ENCODE measurements around the gene POP4.

The POP4 gene

DNA sequence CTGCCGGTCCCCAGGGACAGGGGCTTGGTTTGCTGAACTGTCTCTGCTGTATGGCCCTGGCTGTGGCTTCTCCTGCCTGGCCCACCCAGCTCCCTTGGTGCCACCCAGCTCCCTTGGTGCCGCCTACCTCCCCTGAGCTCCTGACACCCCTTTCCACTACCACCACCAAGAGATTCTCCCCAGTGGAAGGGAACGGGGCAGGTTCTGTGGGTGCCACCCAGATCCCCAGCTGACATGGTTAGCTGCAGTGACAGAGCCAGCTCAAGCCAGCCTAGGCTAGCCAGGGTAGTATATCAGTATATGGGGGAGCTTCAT, 28.5 kb upstream of the POP4 start:
- DNase-seq: no peak

DNA sequence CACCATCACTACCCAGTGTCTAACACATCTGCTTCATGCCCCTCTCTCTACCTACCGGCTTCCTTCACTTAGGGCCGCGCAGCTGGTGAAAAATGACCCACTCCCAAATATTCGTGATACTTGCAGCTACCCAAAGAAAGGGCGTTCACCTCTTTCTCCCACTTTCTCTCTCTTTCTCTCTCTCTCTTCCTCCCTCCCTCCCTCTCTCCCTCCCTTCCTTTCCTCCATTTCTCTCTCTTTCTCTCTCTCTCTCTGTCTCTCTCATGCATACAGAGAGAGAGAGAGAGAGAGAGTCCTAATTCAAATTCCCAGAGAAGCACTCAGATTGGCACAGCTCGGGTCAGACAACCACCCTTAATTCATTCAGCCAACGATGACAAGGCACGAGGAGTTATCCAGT, 27.7 kb upstream of the POP4 start:
- DNase-seq: no peak

DNA sequence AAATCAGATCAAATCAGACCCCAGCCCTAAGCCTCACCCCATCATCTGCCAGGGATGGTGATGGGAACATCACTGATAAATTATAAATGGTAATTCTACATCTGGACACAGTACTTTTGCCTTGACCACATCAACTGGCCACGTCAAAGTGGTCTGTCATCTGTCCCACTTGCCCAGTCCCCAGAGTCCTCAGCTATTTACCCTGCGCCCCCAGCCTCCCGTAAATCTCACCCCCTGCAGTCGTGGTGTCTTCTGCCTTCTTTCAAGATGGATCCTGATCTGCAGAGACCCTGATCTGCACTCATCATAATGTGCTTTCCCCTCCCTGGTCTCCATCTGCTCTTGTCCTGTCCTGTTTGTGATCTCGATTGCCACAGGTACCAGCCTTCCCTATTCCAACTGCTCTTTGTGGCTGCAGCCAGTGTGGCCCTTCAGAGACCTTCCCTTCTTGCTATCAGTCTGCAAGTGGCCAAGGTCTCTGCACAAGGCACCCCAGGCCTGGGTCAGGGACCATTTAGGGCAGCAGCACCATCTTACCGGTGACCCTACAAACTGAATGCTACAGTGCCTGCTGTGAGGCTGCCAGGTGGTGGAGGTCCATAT, 26.7 kb upstream of the POP4 start:
- DNase-seq: no peak

DNA sequence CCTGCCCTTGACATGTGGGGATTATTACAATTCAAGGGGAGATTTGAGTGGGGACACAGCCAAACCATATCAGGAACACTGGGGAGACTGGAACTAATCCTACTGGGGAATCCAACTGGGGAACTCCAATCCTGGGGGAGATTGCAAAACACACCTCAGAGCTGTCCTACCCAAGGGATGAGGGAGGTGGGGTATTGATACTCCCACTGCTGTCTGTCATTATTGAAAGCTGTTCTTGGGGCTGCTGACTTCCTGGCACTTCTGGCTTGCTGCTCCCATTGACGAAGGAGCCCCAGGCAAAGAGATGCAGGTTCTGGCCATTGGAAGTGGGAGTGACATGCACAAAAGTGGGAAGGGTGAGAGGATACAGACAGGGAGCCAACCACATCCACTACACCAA, 24.7 kb upstream of the POP4 start:
- no peak for DNase-seq

DNA sequence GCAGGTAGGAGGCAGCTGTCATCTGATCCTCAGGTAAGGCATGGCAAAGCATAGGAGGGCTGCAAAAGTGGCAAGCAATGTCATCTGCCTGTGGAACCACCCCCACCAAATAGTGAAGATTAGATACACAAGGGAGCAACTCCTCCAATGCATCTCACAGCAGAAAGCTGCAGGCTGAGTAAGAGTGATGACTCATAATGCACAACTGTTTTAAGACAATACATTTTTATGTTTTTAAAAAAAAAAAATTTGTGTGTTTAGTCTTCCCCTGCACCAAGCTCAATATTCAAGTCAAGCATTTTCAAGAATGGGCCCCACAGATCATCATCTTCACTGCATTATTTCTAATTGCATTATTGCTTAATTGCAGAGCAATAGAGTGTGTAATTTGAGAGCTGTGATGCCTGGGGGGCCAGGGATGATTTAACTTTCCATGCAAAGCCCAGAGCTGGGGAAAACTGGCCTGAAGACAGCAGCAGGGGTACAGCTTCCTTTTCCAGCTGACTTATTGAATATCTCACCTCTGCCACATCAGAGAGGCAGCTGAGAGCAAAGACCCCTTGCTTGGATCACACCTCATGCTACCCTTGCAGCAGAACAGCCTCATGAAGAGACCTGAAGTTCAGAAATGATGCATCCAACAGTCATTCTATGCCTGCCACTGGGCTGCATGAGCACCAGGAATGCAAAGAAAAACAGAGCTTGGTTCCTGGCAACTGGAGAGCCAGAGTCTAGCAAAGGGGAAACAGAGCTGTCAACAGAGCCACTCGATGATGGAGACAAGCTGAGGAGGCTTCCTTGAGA, 22.7 kb upstream of the POP4 start:
- no peak for DNase-seq

DNA sequence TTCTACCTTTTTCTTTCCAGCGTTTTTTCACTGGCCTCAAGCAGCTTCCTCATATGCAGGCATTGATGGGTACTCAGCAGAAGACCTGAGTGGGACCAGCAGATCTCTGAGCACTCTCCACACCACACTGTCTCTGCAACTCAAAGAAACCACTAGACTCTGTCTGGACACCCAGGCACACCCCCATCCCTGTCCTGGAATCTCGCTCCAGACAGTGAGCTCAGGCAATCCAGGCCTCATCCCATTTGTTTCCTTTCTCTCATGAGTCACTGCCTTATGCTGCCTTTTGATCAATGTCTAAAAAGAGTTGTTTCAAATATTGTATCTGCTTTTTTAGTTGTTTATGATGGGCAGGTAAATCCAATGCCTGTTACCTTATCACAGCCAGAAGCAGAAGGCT, 19.7 kb upstream of the POP4 start:
- no peak for DNase-seq

DNA sequence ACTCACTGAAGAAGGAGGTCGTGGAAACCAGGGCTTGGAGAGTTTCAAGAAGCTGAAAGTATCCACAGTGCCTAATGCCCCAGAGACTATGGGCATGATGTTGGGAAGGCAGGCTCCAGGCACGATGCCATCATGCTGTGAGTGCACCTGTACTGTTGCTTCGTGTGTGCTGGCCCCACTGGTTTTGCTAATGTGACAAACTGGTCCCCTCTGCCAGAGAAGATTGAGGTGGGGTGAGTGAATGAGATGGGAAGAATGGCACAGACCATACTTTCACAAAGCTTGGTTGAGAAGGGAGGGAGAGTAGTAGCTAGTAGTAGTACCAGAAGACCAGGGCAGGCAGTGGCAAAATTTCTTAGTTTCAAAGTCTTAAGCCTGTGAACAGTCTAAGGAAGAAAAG, 19.0 kb upstream of the POP4 start:
- DNase-seq: no peak

DNA sequence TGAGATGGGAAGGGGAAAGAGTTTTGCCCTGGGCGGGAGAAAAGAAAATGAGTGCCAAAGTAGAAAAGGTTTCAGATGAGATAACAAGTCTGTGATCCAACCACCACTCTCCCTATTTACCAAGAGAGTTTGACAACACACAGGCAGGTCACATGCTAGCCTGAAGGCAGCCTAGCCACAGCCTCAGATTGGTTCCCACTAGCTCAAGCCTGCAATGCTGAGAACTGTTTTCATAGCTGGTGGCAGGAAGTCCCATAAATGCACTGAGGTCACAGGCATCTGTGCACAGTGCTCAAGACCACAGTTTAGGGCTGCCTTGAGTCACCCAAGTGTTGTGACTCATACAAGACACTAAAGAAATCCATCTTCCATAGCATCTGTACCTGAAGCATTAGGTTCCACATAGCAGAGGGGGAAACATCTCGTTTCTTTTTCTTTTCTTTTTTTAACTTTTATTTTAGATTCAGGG, 18.5 kb upstream of the POP4 start:
- no peak for DNase-seq

DNA sequence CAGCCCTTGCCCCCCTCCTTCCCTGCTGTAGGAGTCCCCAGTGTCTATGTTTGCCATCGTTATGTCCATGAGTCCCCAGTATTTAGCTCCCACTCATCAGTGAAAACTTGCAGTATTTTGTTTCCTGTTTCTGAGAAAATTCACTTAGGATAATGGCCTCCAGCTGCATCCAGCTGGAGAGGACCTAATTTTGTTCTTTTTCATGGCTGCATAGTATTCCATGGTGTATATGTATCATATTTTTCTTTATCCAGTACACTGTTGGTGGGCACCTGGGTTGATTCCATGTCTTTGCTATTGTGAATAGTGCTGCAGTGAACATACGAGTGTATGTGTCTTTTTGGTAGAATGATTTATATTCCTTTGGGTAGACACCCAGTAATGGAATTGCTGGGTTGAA, 18.0 kb upstream of the POP4 start:
- DNase-seq: no peak

DNA sequence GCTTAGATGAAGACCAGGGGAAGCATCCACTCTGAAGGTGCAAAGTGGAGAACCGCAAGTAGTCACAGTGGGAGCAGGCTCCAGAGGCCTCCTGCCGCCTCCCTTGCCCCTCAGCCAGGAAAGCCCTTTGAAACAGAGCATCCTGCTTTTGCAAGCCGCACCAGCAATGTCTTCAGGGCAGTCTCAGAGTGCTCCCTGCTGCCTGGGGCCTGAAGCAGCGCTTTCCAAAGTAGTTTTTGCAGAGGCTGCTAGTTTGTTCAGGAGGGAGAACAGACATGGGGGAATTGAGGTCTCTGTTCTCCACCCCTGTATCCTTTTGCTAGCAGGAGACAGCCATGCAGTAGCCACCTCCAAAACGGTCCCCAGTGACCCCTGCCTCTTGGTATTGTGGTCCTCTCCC, 15.8 kb upstream of the POP4 start:
- no peak for DNase-seq

DNA sequence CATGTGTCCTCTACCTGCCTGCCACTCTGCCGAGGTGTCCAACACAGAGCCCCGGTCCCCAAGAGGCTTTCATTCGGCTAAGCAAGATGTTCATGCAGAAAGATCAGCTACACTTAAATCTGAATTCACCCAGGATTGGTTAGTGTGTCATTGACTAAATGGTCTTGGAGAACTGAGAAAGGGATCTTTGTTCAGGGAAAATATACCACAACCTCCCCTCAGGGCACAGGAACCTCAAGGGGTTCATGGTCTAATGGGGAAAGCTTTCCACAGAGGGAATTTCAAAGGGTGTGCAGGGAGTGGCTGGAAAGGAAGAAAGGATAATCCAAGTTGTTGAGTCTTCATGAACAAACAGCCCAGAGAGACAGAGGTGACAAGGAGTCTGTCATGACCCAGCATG, 14.4 kb upstream of the POP4 start:
- no peak for DNase-seq

DNA sequence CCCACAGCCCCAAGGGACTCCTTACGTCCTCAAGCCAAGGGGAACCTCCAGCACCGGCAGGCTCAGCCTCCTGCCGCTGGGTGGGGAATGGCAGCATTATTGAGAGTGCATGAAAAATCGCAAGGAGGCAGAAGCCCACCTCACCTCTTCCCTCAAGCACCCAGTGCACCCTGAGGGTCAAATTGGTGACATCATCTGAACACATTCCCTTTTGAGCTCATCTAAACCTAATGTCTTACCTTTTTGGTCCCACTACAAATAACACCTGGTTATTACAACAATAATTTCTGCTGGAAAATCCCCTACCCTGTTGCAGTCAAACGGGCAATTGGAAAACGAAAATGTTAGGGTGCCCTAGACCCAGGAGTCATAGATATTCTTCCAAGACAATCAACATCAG, 12.2 kb upstream of the POP4 start:
- no peak for DNase-seq

DNA sequence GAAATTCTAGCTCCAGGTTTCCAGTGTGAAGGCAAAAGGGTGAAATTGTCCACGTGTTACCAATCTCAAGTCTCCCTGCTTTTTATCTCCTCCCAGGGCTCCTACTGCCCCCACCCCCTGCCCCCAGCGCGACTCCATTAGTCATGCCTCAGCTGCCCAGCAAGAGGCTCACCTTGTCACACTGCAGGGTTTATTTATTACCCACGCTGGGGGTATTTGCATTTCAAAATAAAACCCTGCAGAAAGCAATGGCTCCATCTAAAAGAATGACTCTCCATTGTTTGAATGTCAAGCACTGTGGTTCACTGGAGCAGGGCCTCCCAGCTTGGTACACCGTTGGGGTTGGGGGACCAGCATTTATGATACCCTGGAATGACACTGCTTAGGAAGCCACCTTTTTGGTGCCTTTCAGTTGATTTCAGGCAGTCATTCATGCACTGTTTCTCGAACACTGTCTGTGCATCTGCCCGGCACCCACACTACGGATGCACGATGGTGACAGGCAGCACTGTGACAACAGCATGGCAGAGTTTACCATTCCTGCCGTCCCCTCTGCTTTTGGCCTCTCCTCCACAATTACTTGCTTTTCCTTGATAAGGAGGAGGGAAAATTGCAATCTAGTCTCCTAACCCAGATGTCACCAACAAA, 9.9 kb upstream of the POP4 start:
- DNase-seq: no peak

DNA sequence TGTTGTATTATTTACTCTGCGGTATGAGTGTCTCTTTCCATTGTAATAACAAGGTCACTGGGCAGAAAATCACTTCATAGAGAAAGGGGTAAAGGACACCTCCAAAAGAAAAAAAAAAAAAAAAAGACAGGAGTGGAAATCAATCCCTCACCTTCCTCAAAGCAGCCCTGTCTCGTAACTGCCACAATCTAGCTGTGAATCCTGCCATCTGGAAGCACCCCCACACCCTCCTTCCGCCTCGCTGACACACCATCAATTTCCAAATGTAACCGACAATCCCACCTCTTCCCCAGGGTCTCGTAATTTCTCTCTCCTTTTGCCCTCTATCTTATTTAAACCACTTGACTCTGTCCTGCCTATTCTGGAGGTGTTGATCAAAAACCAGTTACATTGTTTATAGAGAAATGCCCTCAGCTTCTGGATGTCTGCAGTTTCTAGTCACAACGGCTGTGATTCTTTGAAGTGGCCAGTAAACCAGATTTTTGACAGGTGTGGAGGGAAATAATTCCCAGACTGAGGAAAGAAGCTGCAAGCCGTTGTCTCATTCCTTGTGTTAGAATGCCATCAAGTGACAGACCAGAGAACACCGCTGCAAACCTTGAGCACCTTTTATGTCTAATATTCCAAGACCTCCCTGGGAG, 9.1 kb upstream of the POP4 start:
- DNase-seq: no peak

DNA sequence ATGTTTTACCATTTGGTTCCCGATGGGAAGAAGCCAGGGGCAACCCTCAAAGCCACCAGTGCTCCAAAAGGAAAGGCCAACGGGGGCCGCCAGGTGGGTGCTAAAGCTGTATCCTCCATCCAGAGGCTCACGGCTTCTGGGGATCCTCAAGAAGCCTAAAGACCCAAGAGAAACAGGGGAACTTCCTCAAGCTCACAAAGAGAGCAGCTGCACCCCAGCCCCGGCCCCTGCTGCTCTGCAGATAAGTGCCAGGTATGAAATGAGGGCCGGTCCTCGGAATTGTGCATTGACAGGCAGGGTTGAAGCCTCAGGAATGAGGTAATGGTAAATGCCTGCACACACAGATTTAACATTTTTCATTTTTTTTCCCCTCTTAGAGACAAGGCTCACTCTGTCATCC, 8.0 kb upstream of the POP4 start:
- no peak for DNase-seq

DNA sequence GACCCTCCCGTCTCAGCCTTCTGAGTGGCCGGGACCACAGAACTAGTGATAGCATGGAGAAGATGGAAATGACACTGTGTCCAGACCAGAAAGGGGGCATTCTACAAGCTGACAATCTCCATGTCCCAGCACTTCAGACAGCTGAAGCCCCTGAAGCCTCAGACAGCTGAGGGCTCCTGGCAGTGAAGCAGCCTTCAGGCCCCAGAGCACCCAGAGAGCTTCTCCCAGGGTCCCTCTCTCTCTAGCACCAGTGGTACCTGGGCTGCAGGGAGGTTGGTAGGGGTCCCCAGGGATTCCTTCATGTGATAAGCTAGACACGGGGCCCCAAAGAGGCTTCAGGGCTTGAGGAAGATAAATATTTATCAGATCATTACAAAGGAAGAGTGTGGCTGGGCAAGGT, 7.6 kb upstream of the POP4 start:
- DNase-seq: no peak

DNA sequence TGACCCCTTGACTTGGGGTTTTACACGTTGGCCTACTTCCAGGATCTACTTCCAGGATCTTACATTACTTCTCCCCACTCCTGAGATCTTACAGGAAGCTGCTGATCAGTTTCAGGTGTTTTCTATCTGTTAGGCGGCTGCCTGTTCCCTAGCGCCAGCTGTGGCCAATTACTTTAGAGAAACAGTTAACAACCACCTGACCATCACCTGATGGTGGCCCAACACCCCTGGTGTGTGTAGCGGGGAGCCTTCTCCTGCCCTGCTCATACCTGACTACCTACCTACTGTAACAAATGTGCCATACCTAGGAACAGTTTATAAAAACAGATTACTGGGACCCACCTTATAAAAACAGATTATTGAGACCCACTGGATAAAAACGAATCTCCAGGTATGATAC, 2.8 kb upstream of the POP4 start:
- DNase-seq: no peak

DNA sequence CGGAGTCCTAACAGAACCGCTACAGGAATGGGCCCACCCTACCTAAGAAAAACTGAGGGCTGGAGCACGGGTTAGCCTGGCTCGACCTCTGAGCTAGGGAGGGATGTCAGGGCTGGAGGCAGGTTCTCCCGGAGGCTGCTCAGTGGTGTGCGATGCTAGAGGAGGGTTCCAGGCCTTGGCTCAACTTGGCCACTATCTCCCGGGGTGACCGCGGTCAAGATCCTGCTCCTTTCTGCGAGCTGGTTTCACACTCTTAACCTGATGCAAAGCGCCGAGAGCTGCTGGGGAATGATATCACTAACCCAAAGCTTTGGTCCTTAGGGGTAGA, 301 bp downstream of the POP4 start:
- DNase-seq: no peak

DNA sequence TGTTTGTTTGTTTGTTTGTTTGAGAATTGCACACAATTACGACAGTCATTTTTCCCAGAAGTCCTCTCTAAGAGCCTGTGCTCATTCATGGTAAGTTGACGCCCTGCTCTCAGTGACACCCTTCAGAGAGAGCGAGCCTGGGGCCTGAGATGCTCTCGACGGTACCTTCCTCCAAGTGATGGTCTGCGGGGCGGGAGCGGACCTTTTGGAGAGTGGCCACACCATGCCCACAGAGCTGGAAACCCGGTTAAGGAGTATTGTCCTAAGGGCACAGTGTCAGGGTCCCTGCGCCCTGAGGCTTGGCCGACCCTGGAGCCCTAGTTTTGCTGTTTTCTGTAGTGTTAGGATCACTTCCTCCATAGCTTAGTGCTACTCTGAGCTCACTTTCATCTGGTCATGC, 3.6 kb downstream of the POP4 start:
- DNase-seq: no peak

DNA sequence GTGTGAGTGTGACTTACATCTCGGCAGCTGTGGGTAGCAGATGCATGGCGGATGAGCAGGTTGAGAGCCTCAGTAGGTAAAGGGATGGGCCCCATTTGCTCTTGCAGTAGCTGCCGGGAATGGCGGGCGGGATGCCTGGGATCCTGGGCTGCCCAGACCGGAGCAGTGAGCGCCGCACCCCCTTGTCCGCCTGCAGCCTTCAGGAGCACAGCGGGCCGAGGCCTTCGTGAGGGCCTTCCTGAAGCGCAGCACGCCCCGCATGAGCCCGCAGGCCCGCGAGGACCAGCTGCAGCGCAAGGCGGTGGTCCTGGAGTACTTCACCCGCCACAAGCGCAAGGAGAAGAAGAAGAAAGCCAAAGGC, 4.1 kb downstream of the POP4 start:
- no peak for DNase-seq

DNA sequence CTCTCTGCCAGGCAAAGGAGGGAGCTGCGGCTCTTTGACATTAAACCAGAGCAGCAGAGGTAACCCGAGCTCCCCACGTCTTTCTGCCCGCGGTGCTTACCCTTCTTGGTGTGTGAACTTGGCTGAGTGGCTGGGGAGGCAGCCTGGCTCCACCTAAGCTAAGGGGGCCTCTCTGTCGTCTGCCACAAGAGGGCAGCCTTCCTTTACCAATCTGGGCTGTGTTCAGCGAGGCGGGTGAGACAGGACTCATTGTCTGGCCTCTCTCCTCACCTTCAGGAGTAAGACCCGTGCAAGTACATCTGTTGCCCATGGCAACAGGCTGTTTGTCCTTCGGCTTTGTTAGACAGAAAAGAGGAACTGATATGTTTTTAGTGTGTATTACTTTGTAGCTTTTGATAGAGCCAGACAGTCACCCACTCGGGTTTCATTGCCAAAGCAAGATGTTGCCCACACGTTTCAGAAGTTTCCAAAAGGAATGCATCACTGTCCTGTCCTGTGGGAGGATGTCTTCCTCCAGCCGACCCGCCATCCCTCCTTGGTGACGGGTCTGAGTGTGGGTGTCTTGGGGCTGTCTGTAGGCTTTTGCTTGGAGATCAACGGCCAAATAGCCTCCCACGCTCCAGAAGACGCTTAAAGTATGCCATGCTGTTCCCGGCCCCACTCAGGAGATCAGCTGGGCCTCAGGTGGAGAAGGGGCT, 4.6 kb downstream of the POP4 start:
- peak; percentile 27 for DNase-seq

DNA sequence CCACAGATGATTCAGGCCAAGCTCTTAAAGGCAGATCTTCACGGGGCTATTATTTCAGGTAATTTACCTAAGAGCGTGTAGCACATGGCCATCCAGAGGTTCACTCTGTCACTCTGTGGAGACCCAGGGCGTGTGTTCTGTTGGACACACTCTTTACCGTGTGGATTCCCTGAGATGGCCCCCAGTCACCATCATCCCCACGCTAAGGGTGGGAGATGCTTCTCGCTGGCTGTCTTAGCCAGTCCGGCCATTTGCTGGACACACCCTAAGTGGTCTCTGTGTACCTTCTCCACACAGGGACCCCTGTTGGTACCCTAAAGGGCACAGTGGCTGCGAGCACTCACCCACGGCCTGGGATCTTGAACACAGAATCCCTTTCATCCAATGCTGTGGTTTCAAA, 6.0 kb downstream of the POP4 start:
- DNase-seq: no peak

DNA sequence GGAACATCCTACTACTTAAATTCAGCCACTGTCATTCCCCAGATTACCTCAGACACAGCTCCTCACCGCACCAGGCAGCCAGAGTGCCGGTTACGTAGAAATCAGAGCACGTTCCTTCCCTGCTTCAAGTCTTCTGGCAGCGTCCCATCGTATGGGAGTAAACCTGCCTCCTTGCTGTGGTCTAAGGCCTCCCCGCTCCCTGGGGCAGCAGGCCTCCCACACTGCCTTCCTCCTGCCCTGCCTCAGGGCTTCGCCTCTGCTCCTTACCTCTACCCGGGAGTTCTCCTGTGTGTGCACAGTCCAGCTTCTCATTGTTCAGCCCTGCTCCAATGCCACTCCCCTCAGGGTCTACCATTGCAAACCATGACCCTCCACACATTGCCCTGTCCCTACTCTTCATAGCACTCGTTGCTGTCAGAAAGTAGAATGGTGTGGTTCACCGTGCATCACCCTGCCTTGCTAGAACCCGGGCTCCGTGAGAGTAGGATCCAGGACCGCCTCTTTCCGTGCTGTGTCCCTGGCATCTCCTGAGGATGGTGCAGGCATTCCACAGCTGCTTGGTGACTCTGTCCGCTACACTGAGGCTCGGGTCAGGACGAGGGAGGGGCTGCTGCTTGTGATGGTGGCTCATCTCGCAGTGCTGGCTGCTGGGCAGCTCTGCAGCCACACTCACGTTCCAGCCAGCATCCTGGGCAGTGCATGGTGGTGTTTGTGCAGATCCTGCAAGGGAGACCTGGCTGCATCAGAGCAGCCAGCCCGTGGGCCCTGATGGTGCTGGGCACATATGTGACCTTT, 6.9 kb downstream of the POP4 start:
- no peak for DNase-seq
